PC-9 (cell line): ENCODE measurements around the gene CEP57. TPM values are rescaled to one million over a fixed set of nuclear protein-coding genes. Genes with fewer than 3 reads are reported as not detected.
A peak's percentile ranks its signal among the peaks of the same experiment; 100 is the strongest.
"Not testable (repeated sequence)": the region's sequence is repeated elsewhere in the genome, so short reads cannot be mapped to it uniquely, and the experiment has no call there.

Experiments
- BruUV-seq: library from RNA; stranded (reverse); fragments of 400-500 nt; replicated peaks from 2 replicates; lab custom pipeline; 2021; lab: Mats Ljungman, UMichigan
- CTCF ChIA-PET: fragments of 300-600 bp; sonication (Branson Sonifier 250); formaldehyde crosslinking; loops from one replicate; lab custom pipeline; 2022; ENCODE audit warnings: antibody characterized with exemption; lab: Charles Lee
- POLR2A ChIA-PET: fragments of 300-600 bp; sonication (Branson Sonifier 250); formaldehyde crosslinking; loops from one replicate; lab custom pipeline; 2022; ENCODE audit warnings: antibody characterized with exemption; ENCODE audit not compliant: unreplicated experiment; lab: Charles Lee
- DNase-seq, 2 experiments: peaks; one replicate each; pipeline versions ENCODE4 v3.0.0 to v3.0.0-alpha.2; 2015 to 2022; ENCODE audit warnings: mixed read lengths in 1 of 2
- H2AFZ ChIP-seq: fragments of 200-600 bp; sonication (generic); 2 replicates; pipeline ENCODE4 v1.8.1; 2017; ENCODE audit warnings: antibody characterized with exemption
- H3F3A ChIP-seq: fragments of 200-600 bp; sonication (generic); 2 replicates; pipeline ENCODE4 v1.8.1; 2017; ENCODE audit warnings: antibody characterized with exemption, mild to moderate bottlenecking, low read depth; ENCODE audit not compliant: insufficient read depth
- H3K27ac ChIP-seq: fragments of 200-600 bp; sonication (generic); 2 replicates; pipeline ENCODE4 v1.6.1; 2016; ENCODE audit warnings: mixed run types
- H3K27me3 ChIP-seq: fragments of 200-600 bp; sonication (generic); 2 replicates; pipeline ENCODE4 v1.6.1; 2016; ENCODE audit warnings: low read depth, mixed run types; ENCODE audit not compliant: insufficient read depth
- H3K36me3 ChIP-seq: fragments of 200-600 bp; sonication (generic); 2 replicates; pipeline ENCODE4 v1.6.1; 2016; ENCODE audit warnings: low read depth, mixed run types
- H3K4me1 ChIP-seq: fragments of 200-600 bp; sonication (generic); replicated peaks from 2 replicates; pipeline ENCODE4 v1.6.1; 2016; ENCODE audit warnings: mixed run types; ENCODE audit not compliant: insufficient read depth
- H3K4me2 ChIP-seq: fragments of 200-600 bp; sonication (generic); 2 replicates; pipeline ENCODE4 v1.6.1; 2017; ENCODE audit warnings: mixed run types
- H3K4me3 ChIP-seq: fragments of 200-600 bp; sonication (generic); 2 replicates; pipeline ENCODE4 v1.6.1; 2016; ENCODE audit warnings: mixed run types
- H3K79me2 ChIP-seq: fragments of 200-600 bp; sonication (generic); 2 replicates; pipeline ENCODE4 v1.6.1; 2017; ENCODE audit warnings: low read depth, mixed run types
- H3K9me2 ChIP-seq: fragments of 200-600 bp; sonication (generic); 2 replicates; pipeline ENCODE4 v1.8.1; 2017; ENCODE audit warnings: mild to moderate bottlenecking; ENCODE audit not compliant: insufficient read depth
- H3K9me3 ChIP-seq: fragments of 200-600 bp; sonication (generic); 2 replicates; pipeline ENCODE4 v1.8.1; 2016; ENCODE audit warnings: low read depth; ENCODE audit not compliant: insufficient read depth
- H4K20me1 ChIP-seq: fragments of 200-600 bp; sonication (generic); 2 replicates; pipeline ENCODE4 v1.8.1; 2017; ENCODE audit not compliant: insufficient read depth
- CTCF ChIP-seq: fragments of 200-600 bp; sonication (generic); conservative IDR thresholded peaks from 2 replicates; pipeline ENCODE4 v1.6.1; 2017; ENCODE audit warnings: mixed run types, antibody characterized with exemption, mild to moderate bottlenecking, moderate library complexity
- EZH2 ChIP-seq: fragments of 200-600 bp; sonication (generic); IDR thresholded peaks from 2 replicates; pipeline ENCODE4 v1.8.0; 2017; ENCODE audit warnings: antibody characterized with exemption, low read depth
- intact Hi-C: fragments of 100-400 bp; cut with micrococcal nuclease; formaldehyde crosslinking; loops from one replicate; pipeline ENCODE4 v1.10.0; 2022; ENCODE audit not compliant: unreplicated experiment
- total RNA-seq: library from RNA; stranded (reverse); gene quantifications from 2 replicates; pipeline ENCODE4 v1.2.3, GENCODE V29; 2021

Gene CEP57
- total RNA-seq, 1 experiment from 2014 or later, result 64.5 TPM

- Histone ChIP-seq H3K36me3 (peaks cover 27% of the 10 kb centered on the region), H3K27ac (no peak overlapping the region), H3K9me3 (no peaks in the 10 kb centered on the region; the same call in 1 of the 2 replicates), H3K4me3 (no peak overlapping the region), H3K79me2 (no peaks in the 10 kb centered on the region; the same call in 1 of the 2 replicates), H3K9me2 (peaks cover 4% of the 10 kb centered on the region; the same call in 1 of the 2 replicates), H4K20me1 (no peaks in the 10 kb centered on the region), H2AFZ (no peak overlapping the region), H3K27me3 (no peaks in the 10 kb centered on the region), H3K4me2 (no peak overlapping the region), H3K4me1 (no peaks in the 10 kb centered on the region), H3F3A (peaks cover 9% of the 10 kb centered on the region; the same call in 1 of the 2 replicates)
- no peak for DNase-seq
- intact Hi-C loops, result no loop called here
- CTCF ChIA-PET, result no interaction called here
- POLR2A ChIA-PET, result no interaction called here
- no peak for TF ChIP-seq CTCF
- TF ChIP-seq EZH2, result no peak
- BruUV-seq, result no TSS peak
These were observed 76.8 kb downstream of the CEP57 start for GRCh38 chr11:95867105-95867504.

- H3K4me1 ChIP-seq, H3K79me2 ChIP-seq, POLR2A ChIA-PET, H3K27me3 ChIP-seq, H3K4me2 ChIP-seq, H3K9me3 ChIP-seq, H3K4me3 ChIP-seq, CTCF ChIA-PET, H2AFZ ChIP-seq, intact Hi-C loops, BruUV-seq, H4K20me1 ChIP-seq, H3F3A ChIP-seq, DNase-seq, H3K9me2 ChIP-seq, H3K27ac ChIP-seq: not testable (repeated sequence)
- H3K36me3 ChIP-seq, result peaks cover 14% of the 10 kb centered on the region; the same call in 1 of the 2 replicates
These were observed 80.6 kb downstream of the CEP57 start for GRCh38 chr11:95870877-95871276.

- Histone ChIP-seq H3K79me2 (peaks cover 6% of the 10 kb centered on the region; the same call in 1 of the 2 replicates), H3K4me3 (no peak overlapping the region), H3F3A (0 out of 2 replicates have a peak, but pooled peaks cover 10% of the 10 kb centered on the region), H3K9me2 (no peaks in the 10 kb centered on the region), H4K20me1 (no peaks in the 10 kb centered on the region), H3K36me3 (peaks cover 47% of the 10 kb centered on the region), H3K27me3 (no peaks in the 10 kb centered on the region), H2AFZ (no peak overlapping the region), H3K9me3 (peaks cover 29% of the 10 kb centered on the region; the same call in 1 of the 2 replicates), H3K4me1 (no peaks in the 10 kb centered on the region), H3K4me2 (no peak overlapping the region), H3K27ac (no peak overlapping the region)
- POLR2A ChIA-PET, result no interaction called here
- TF ChIP-seq EZH2, result no peak
- TF ChIP-seq CTCF, result no peak
- CTCF ChIA-PET, result no interaction called here
- peak in 1 of 2 experiments; percentile 46 for DNase-seq
- no TSS peak for BruUV-seq
- intact Hi-C loops, result no loop called here
These were observed 87.0 kb downstream of the CEP57 start for GRCh38 chr11:95877291-95877690.

Other genes starting within 250 kb of the CEP57 start
- gene FAM76B, start 716 bp upstream of the CEP57 start, total RNA-seq, result 20.1 and 23.8 TPM in 2 replicates
- 41.6 and 60.7 TPM in 2 replicates for gene MTMR2, start 133.6 kb downstream of the CEP57 start, total RNA-seq